ENCODE measurements around the gene SELENOO.

The SELENOO gene

DNA sequence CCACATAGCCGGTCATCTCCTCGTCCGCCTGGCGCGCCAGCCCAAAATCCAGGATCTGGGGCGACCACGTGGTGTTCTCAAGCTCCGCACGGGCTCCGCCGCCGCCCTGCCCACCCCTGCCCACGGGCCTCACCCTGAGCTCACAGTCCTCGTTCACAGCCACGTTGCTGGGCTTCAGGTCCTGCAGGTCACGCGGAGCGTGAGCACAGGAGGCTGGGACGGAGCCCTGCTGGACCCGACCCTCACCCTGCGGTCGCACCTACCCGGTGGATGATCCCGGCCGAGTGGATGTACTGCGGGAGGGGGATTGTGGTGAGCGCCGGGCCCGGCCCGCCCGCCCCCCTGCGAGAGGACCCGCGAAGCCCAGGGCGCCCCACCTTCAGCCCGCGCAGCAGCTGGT lies 66.2 kb downstream of the SELENOO start:
- no peak for TF ChIP-seq ZNF274 (IDR thresholded peaks at IDR 0.05; ENCODE audit: low read depth, low read length)
- no peak overlapping the region for H3K4me3 ChIP-seq (ENCODE audit: low read length)
